ENCODE measurements around the gene YWHAQ. TPM values are rescaled to one million over a fixed set of nuclear protein-coding genes. Genes with fewer than 3 reads are reported as not detected.

Gene YWHAQ
- total RNA-seq, 4 donors from 2014 or later: 40.3 to 63.7 (median 48.4) TPM

DNA sequence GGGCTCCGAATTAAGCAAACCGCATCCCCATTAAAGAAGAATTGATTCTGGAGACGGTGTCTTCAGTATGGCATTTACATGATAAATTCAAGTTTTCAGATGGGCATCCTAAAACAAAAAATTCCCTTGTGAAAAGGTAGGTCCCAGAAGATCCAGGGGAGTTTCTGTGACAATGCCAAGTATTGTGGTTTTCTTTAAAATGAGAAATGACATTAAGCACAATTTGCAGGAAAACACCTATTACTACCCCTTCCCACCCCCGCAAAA lies 689 bp upstream of the YWHAQ start:
- Histone ChIP-seq H3K27me3 (no peaks in the 10 kb centered on the region), H3K4me3 (peak overlapping the region; percentile 54 to 97 (median 84)), H3K4me1 (peaks cover 37 to 38% of the 10 kb centered on the region in 2 donors), H3K36me3 (peaks cover 0 to 18% of the 10 kb centered on the region in 2 donors), H3K9me3 (no peaks in the 10 kb centered on the region), H3K27ac (peak overlapping the region; percentile 91 to 98 (median 96))
- ATAC-seq: no peak
- no peak for TF ChIP-seq POLR2A (IDR thresholded peaks at IDR 0.05)
- TF ChIP-seq, protein P1, sequence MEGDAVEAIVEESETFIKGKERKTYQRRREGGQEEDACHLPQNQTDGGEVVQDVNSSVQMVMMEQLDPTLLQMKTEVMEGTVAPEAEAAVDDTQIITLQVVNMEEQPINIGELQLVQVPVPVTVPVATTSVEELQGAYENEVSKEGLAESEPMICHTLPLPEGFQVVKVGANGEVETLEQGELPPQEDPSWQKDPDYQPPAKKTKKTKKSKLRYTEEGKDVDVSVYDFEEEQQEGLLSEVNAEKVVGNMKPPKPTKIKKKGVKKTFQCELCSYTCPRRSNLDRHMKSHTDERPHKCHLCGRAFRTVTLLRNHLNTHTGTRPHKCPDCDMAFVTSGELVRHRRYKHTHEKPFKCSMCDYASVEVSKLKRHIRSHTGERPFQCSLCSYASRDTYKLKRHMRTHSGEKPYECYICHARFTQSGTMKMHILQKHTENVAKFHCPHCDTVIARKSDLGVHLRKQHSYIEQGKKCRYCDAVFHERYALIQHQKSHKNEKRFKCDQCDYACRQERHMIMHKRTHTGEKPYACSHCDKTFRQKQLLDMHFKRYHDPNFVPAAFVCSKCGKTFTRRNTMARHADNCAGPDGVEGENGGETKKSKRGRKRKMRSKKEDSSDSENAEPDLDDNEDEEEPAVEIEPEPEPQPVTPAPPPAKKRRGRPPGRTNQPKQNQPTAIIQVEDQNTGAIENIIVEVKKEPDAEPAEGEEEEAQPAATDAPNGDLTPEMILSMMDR (IDR thresholded peaks at IDR 0.05 in 4 of 5, conservative IDR thresholded peaks at IDR 0.05 in 1 of 5): no peak
- intact Hi-C loops (cut with DNase I; ENCODE audit: low total_unique reads): loop anchor here (1.0 to 10.0 kb wide), 6 partner anchors 61 to 1627 kb away; partner anchors contain the start of genes ADAM17, CPSF3 and ITGB1BP1
- no peak for DNase-seq
- in situ Hi-C loops (cut with MboI; ENCODE audit: low sequenced_read_pairs in 4 of 4): loop anchor here in 1 of 4 donors (25.0 kb wide), 1 partner anchor 406 kb away; the partner anchor contains the start of gene KLF11

DNA sequence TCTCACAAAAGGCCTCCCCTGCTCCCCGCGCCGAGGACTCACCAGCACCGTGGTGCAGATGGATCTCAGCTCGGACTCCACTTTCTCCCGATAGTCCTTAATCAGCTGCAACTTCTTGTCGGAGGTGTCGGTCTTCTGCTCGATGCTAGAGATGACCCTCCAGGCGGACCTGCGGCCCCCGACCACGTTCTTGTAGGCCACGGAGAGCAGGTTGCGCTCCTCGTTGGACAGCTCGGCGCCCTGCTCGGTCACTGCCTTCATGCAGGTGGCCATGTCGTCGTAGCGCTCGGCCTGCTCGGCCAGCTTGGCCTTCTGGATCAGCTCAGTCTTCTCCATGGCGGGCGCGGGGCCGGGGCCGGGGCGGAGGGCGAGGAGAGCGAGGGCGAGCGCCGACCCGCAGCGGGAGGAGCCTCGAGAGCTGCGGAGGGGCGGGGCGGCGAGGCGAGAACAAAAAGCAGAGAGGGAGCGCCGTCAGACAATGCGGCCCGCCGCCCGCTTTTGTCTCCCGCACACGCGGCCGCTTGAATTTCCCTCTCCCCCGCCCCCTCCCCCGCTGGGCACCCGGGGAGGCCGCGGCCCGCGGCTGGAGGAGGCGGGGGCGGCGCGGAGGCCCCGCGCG lies 571 bp downstream of the YWHAQ start:
- peaks cover 0 to 18% of the 10 kb centered on the region in 2 donors for H3K36me3 ChIP-seq
- peak overlapping the region; percentile 91 to 98 (median 96) for H3K27ac ChIP-seq
- peak; percentile 64 to 76 for ATAC-seq
- intact Hi-C loops (cut with DNase I; ENCODE audit: low total_unique reads): loop anchor here (2.0 to 10.0 kb wide), 5 partner anchors 63 to 1625 kb away; partner anchors contain the start of genes CPSF3 and ITGB1BP1
- peak overlapping the region; percentile 78 to 97 (median 94) for H3K4me3 ChIP-seq
- H3K27me3 ChIP-seq: no peaks in the 10 kb centered on the region
- TF ChIP-seq, protein P1 (IDR thresholded peaks at IDR 0.05 in 4 of 5, conservative IDR thresholded peaks at IDR 0.05 in 1 of 5): no peak
- no peak for TF ChIP-seq POLR2A (IDR thresholded peaks at IDR 0.05)
- H3K4me1 ChIP-seq: peaks cover 48 to 50% of the 10 kb centered on the region in 2 donors
- in situ Hi-C loops (cut with MboI; ENCODE audit: low sequenced_read_pairs in 4 of 4): loop anchor here in 1 of 4 donors (25.0 kb wide), 1 partner anchor 407 kb away; the partner anchor contains the start of gene KLF11
- peak; percentile 59 to 74 for DNase-seq
- H3K9me3 ChIP-seq: no peaks in the 10 kb centered on the region

DNA sequence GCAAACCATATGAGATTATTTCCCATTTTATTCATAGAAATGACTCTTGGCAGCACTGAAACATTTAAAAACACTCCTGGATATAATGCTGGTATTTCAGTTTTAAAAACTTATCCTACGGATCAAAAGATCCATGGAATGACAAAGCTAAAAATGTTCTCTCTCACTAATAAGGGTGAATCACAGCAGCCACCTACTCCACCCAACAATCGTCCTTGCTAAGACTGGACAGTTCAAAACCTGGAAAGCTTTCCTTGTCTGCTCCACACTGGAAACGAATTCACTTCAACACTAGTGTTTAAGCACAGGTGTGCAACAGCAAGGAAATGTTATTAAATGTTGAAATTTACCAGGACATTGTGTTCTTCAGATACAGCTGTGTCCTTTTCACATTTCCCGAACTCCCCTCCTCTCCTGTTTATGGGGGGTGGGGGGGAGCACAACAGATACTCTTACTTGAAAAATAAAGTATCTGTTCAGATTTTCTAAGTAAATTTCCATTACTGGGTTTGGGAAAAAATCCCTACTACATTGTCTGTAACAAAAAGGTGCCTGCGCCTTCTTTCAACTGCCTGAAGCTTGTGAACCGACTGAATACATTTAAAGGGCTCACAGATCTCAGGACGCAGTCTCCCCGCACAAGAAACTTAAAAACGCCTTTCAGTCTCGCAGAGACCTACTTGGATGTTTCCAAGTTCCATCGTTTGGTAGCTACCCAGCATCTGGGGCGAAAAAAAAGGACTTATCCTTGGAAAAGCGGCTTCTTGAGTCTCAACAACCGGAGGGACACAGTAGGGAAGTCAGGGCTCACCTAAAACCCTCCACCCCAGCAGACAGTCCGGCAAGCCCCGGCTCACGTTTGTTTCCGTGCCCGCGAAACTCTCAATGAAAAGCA lies 1.3 kb downstream of the YWHAQ start:
- peaks cover 53 to 54% of the 10 kb centered on the region in 2 donors for H3K4me1 ChIP-seq
- intact Hi-C loops (cut with DNase I; ENCODE audit: low total_unique reads): loop anchor here (2.0 to 10.0 kb wide), 6 partner anchors 63 to 1625 kb away; partner anchors contain the start of genes CPSF3 and ITGB1BP1
- H3K27me3 ChIP-seq: no peaks in the 10 kb centered on the region
- ATAC-seq: peak; percentile 20 to 22
- TF ChIP-seq, protein P1 (IDR thresholded peaks at IDR 0.05 in 4 of 5, conservative IDR thresholded peaks at IDR 0.05 in 1 of 5): no peak
- TF ChIP-seq POLR2A (IDR thresholded peaks at IDR 0.05): peak in 1 of 2 donors; percentile 10
- H3K9me3 ChIP-seq: no peaks in the 10 kb centered on the region
- in situ Hi-C loops (cut with MboI; ENCODE audit: low sequenced_read_pairs in 4 of 4): loop anchor here in 3 of 4 donors (10.0 to 25.0 kb wide), 2 partner anchors 65 to 408 kb away; partner anchors contain the start of gene KLF11 (in 1 of the 3)
- no peak for DNase-seq
- peak overlapping the region; percentile 91 to 98 (median 96) for H3K27ac ChIP-seq
- H3K4me3 ChIP-seq: peak overlapping the region; percentile 78 to 97 (median 94)
- H3K36me3 ChIP-seq: peaks cover 0 to 18% of the 10 kb centered on the region in 2 donors

DNA sequence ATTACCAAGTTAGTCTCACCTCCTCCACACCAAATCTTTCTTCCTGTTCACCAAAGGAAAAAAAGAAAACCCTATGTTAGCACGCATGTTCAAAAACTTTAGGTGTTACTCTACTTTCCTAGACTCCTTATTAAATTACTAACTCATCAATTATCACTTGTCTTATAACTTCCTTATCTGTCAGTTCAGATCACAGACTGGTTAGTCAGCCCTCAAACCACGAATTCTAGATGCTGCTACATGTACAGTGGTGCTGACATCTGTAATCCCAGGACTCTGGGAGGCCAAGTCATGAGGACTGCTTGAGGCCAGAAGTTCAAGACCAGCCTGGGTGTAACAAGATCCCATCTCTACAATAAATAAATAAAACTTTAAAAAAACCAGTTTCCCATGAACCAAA lies 3.5 kb downstream of the YWHAQ start:
- H3K4me1 ChIP-seq: peaks cover 64 to 73% of the 10 kb centered on the region in 2 donors
- intact Hi-C loops (cut with DNase I; ENCODE audit: low total_unique reads): loop anchor here (5.0 kb wide), 1 partner anchor 150 kb away; no protein-coding TSS in a partner anchor

More for the DNA sequence above, 3.5 kb downstream of the YWHAQ start:
- peak overlapping the region in 1 of 4 donors; percentile 38 for H3K27ac ChIP-seq
- H3K9me3 ChIP-seq: no peaks in the 10 kb centered on the region
- no peaks in the 10 kb centered on the region for H3K27me3 ChIP-seq
- in situ Hi-C loops (cut with MboI; ENCODE audit: low sequenced_read_pairs in 4 of 4): loop anchor here in 3 of 4 donors (10.0 to 25.0 kb wide), 2 partner anchors 63 to 410 kb away; partner anchors contain the start of gene KLF11 (in 1 of the 3)
- peaks cover 0 to 18% of the 10 kb centered on the region in 2 donors for H3K36me3 ChIP-seq
- no peak overlapping the region for H3K4me3 ChIP-seq
- TF ChIP-seq, protein P1 (IDR thresholded peaks at IDR 0.05 in 4 of 5, conservative IDR thresholded peaks at IDR 0.05 in 1 of 5): no peak
- no peak for TF ChIP-seq POLR2A (IDR thresholded peaks at IDR 0.05)
- ATAC-seq (no peak), DNase-seq (no peak)

Data from gastrocnemius medialis (tissue), 4 donors.